HFFc6 (cell line): ENCODE data around the gene PLAC9. TPM values are rescaled to one million over a fixed set of nuclear protein-coding genes. Genes with fewer than 3 reads are reported as not detected.

ENCODE experiments used
- DNase-seq: peaks from one replicate; pipeline ENCODE4 v3.0.0-alpha.2; 2018
- H3K27ac Mint-ChIP-seq: 2 replicates; pipeline ENCODE4 v1.8.0; 2020; ENCODE audit warnings: mild to moderate bottlenecking, mixed read lengths
- H3K27me3 Mint-ChIP-seq: 2 replicates; pipeline ENCODE4 v1.8.0; 2021; ENCODE audit warnings: mild to moderate bottlenecking, moderate library complexity, mixed read lengths; ENCODE audit not compliant: insufficient read depth
- H3K36me3 Mint-ChIP-seq: 2 replicates; pipeline ENCODE4 v1.8.0; 2021; ENCODE audit warnings: low read depth, mixed read lengths
- H3K4me1 Mint-ChIP-seq: 2 replicates; pipeline ENCODE4 v1.8.0; 2020; ENCODE audit warnings: low read depth, mixed read lengths
- H3K4me3 Mint-ChIP-seq: 2 replicates; pipeline ENCODE4 v1.8.0; 2020; ENCODE audit warnings: mild to moderate bottlenecking, moderate library complexity, mixed read lengths
- H3K9me3 Mint-ChIP-seq: 2 replicates; pipeline ENCODE4 v1.8.0; 2020; ENCODE audit warnings: mild to moderate bottlenecking, mixed read lengths
- CTCF ChIP-seq: fragments of 200-600 bp; sonication (generic); IDR thresholded peaks from 2 replicates; pipeline ENCODE4 v1.5.0; 2021; ENCODE audit warnings: antibody characterized with exemption, mild to moderate bottlenecking
- total RNA-seq, 6 experiments: library from RNA; stranded (reverse); fragmentation: NEBNext Ultra II Directional; extraction: Animal tissue kit (Norgen Biotek cat#: 25700); gene quantifications; 2 replicates in 1 of 6; 3 replicates in 5 of 6; pipeline ENCODE4 v1.2.3, GENCODE V29; 2021

Gene PLAC9
- total RNA-seq, 6 experiments from 2014 or later, result 2.1 to 6.6 (median 6.2) TPM

- no peak for DNase-seq
- H3K4me1 Mint-ChIP-seq, result peaks cover 76% of the 10 kb centered on the region
- TF ChIP-seq CTCF, result no peak
- H3K36me3 Mint-ChIP-seq, result peaks cover 41% of the 10 kb centered on the region
- H3K27ac Mint-ChIP-seq, result peak overlapping the region; percentile 89; the same call in 1 of the 2 replicates
- H3K9me3 Mint-ChIP-seq, result no peaks in the 10 kb centered on the region
- H3K27me3 Mint-ChIP-seq, result peaks cover 2% of the 10 kb centered on the region
- H3K4me3 Mint-ChIP-seq, result no peak overlapping the region
These were observed 35.6 kb downstream of the PLAC9 start for GRCh38 chr10:80168162-80168511.

- H3K36me3 Mint-ChIP-seq, result peaks cover 34% of the 10 kb centered on the region
- H3K4me1 Mint-ChIP-seq, result peaks cover 71% of the 10 kb centered on the region
- H3K27ac Mint-ChIP-seq, result peak overlapping the region; percentile 89; the same call in 1 of the 2 replicates
- H3K4me3 Mint-ChIP-seq, result no peak overlapping the region
- no peaks in the 10 kb centered on the region for H3K9me3 Mint-ChIP-seq
- TF ChIP-seq CTCF, result peak; percentile 75
- peaks cover 2% of the 10 kb centered on the region for H3K27me3 Mint-ChIP-seq
- DNase-seq, result no peak
These were observed 36.3 kb downstream of the PLAC9 start for GRCh38 chr10:80168679-80169380.

GRCh38 chr10:80170026-80170425 is 37.5 kb downstream of the PLAC9 start:
- no peak for DNase-seq
- Mint-ChIP-seq H3K36me3 (peaks cover 28% of the 10 kb centered on the region), H3K4me3 (no peak overlapping the region), H3K27ac (peak overlapping the region; percentile 26), H3K27me3 (no peaks in the 10 kb centered on the region; the same call in 1 of the 2 replicates), H3K4me1 (peaks cover 59% of the 10 kb centered on the region), H3K9me3 (no peaks in the 10 kb centered on the region)
- no peak for TF ChIP-seq CTCF

GRCh38 chr10:80170641-80171040 is 38.1 kb downstream of the PLAC9 start:
- H3K9me3 Mint-ChIP-seq, result no peaks in the 10 kb centered on the region

GRCh38 chr10:80171248-80171660 is 38.7 kb downstream of the PLAC9 start:
- no peak overlapping the region; the same call in 1 of the 2 replicates for H3K4me3 Mint-ChIP-seq
- peaks cover 15% of the 10 kb centered on the region for H3K36me3 Mint-ChIP-seq
- TF ChIP-seq CTCF, result no peak
- H3K4me1 Mint-ChIP-seq, result peaks cover 47% of the 10 kb centered on the region
- DNase-seq, result no peak
- H3K27me3 Mint-ChIP-seq, result no peaks in the 10 kb centered on the region
- H3K9me3 Mint-ChIP-seq, result no peaks in the 10 kb centered on the region
- peak overlapping the region; percentile 22; the same call in 1 of the 2 replicates for H3K27ac Mint-ChIP-seq

More at GRCh38 chr10:80170641-80171040, 38.1 kb downstream of the PLAC9 start:
- no peaks in the 10 kb centered on the region; the same call in 1 of the 2 replicates for H3K27me3 Mint-ChIP-seq
- no peak overlapping the region for H3K4me3 Mint-ChIP-seq
- no peak for TF ChIP-seq CTCF
- peaks cover 53% of the 10 kb centered on the region for H3K4me1 Mint-ChIP-seq
- no peak for DNase-seq
- peaks cover 21% of the 10 kb centered on the region for H3K36me3 Mint-ChIP-seq
- H3K27ac Mint-ChIP-seq, result peak overlapping the region; percentile 16; the same call in 1 of the 2 replicates
